Stomach (tissue), 4 donors: Measurements from ENCODE around the gene GAS5.

Experiments used
- EP300 ChIP-seq: sonication (generic); formaldehyde crosslinking; IDR thresholded peaks from one replicate; pipeline ENCODE4 v1.6.1; 2017; ENCODE audit warnings: antibody characterized with exemption
- POLR2A ChIP-seq, 4 donors: fragments of 450-650 bp; IDR thresholded peaks; one replicate each; pipeline ENCODE4 v1.6.1; 2016; ENCODE audit warnings: antibody characterized with exemption in 4 of 4, control low read depth in 2 of 4, mild to moderate bottlenecking in 1 of 4, moderate library complexity in 1 of 4
- POLR2AphosphoS5 ChIP-seq, 3 donors: sonication (generic); formaldehyde crosslinking; IDR thresholded peaks; one replicate each; pipeline ENCODE4 v1.6.1; 2016; ENCODE audit warnings: antibody characterized with exemption in 3 of 3
- TF ChIP-seq, protein P1 (sequence below), 7 experiments: fragments of 450-650 bp in 4 of 7; fragments of 200-600 bp in 3 of 7; sonication (generic) in 3 of 7; IDR thresholded peaks; one replicate each; pipeline ENCODE4 v1.5.1; 2016 to 2019; ENCODE audit warnings: antibody characterized with exemption in 7 of 7, control low read depth in 2 of 7, mild to moderate bottlenecking in 1 of 7

DNA sequence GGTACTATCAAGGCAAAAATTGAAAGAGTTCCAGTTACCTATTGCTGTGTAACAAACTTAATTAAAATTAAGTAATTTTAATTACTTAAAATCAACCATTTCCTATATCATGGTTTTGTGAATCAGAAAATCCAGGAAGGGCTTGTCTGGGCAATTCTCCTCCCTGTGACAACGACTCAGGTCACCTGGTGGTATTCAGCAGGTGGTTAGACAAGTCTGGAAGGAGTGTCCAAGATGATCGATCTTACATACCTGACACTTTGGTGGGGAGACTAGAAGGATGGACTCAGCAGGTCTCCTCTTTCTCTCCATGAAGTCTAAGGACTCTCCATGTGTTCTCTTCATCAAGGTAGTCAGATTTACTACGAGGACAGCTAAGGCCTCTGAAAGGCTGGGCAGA, 26.4 kb upstream of the GAS5 start:
- TF ChIP-seq, protein P1, sequence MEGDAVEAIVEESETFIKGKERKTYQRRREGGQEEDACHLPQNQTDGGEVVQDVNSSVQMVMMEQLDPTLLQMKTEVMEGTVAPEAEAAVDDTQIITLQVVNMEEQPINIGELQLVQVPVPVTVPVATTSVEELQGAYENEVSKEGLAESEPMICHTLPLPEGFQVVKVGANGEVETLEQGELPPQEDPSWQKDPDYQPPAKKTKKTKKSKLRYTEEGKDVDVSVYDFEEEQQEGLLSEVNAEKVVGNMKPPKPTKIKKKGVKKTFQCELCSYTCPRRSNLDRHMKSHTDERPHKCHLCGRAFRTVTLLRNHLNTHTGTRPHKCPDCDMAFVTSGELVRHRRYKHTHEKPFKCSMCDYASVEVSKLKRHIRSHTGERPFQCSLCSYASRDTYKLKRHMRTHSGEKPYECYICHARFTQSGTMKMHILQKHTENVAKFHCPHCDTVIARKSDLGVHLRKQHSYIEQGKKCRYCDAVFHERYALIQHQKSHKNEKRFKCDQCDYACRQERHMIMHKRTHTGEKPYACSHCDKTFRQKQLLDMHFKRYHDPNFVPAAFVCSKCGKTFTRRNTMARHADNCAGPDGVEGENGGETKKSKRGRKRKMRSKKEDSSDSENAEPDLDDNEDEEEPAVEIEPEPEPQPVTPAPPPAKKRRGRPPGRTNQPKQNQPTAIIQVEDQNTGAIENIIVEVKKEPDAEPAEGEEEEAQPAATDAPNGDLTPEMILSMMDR (IDR thresholded peaks at IDR 0.05), result no peak
- TF ChIP-seq EP300 (no peak), POLR2A (IDR thresholded peaks at IDR 0.05) (no peak), POLR2AphosphoS5 (IDR thresholded peaks at IDR 0.05) (no peak)
